ENCODE measurements around the gene NABP2. TPM values are rescaled to one million over a fixed set of nuclear protein-coding genes. Genes with fewer than 3 reads are reported as not detected.

Gene NABP2
- total and polyA plus RNA-seq, 10 donors: 13.4 to 24.6 (median 19.3) TPM

GRCh38 chr12:56241424-56242303 is 17.5 kb downstream of the NABP2 start:
- no peak for TF ChIP-seq CTCF (IDR thresholded peaks at IDR 0.05 in 8 of 11, conservative IDR thresholded peaks at IDR 0.05 in 3 of 11)
- TF ChIP-seq POLR2A (IDR thresholded peaks at IDR 0.05): no peak
- no peak for TF ChIP-seq POLR2AphosphoS5 (IDR thresholded peaks at IDR 0.05)
- 76 to 89% (median 86%) methylated on average over 9 of the region's 9 CpGs for WGBS, 5 donors
- Histone ChIP-seq H3K4me1 (peaks cover 0 to 24% (median 0%) of the 10 kb centered on the region in 6 donors), H3K27me3 (replicated peaks in 1 of 7) (no peaks in the 10 kb centered on the region), H3K4me3 (no peak overlapping the region), H3K36me3 (peaks cover 4 to 100% (median 77%) of the 10 kb centered on the region in 6 donors), H3K27ac (no peak overlapping the region), H3K9me3 (no peaks in the 10 kb centered on the region)
- no peak for DNase-seq
- intact Hi-C loops (cut with DNase I; ENCODE audit: low total_unique reads): no loop called here

- 92 to 96% (median 95%) methylated on average over 12 to 13 of the region's 13 CpGs for WGBS, 5 donors
- Histone ChIP-seq H3K4me3 (no peak overlapping the region), H3K27me3 (replicated peaks in 1 of 7) (no peaks in the 10 kb centered on the region), H3K27ac (peak overlapping the region in 2 of 8 donors; percentile 33 to 50), H3K9me3 (no peaks in the 10 kb centered on the region), H3K36me3 (peaks cover 8 to 100% (median 87%) of the 10 kb centered on the region in 6 donors), H3K4me1 (peaks cover 0 to 24% (median 0%) of the 10 kb centered on the region in 6 donors)
- DNase-seq: no peak
- TF ChIP-seq CTCF (IDR thresholded peaks at IDR 0.05 in 8 of 11, conservative IDR thresholded peaks at IDR 0.05 in 3 of 11): no peak
- peak in 1 of 3 donors; percentile 26 for TF ChIP-seq POLR2AphosphoS5 (IDR thresholded peaks at IDR 0.05)
- intact Hi-C loops (cut with DNase I; ENCODE audit: low total_unique reads): no loop called here
These were observed 18.8 kb downstream of the NABP2 start for GRCh38 chr12:56242986-56243385.

GRCh38 chr12:56243731-56244181 is 19.6 kb downstream of the NABP2 start:
- Histone ChIP-seq H3K4me3 (no peak overlapping the region), H3K9me3 (no peaks in the 10 kb centered on the region), H3K4me1 (peaks cover 0 to 24% (median 0%) of the 10 kb centered on the region in 6 donors), H3K27ac (peak overlapping the region in 3 of 8 donors; percentile 1 to 50 (median 33)), H3K36me3 (peaks cover 8 to 100% (median 95%) of the 10 kb centered on the region in 6 donors), H3K27me3 (replicated peaks in 1 of 7) (no peaks in the 10 kb centered on the region)
- no peak for DNase-seq
- TF ChIP-seq POLR2A (IDR thresholded peaks at IDR 0.05): no peak
- peak in 2 of 3 donors; percentile 2 to 6 for TF ChIP-seq POLR2AphosphoS5 (IDR thresholded peaks at IDR 0.05)
- intact Hi-C loops (cut with DNase I; ENCODE audit: low total_unique reads): no loop called here
- 53 to 83% (median 79%) methylated on average over 3 of the region's 3 CpGs for WGBS, 5 donors

- no peaks in the 10 kb centered on the region for H3K27me3 ChIP-seq (replicated peaks in 1 of 7)
- WGBS, 5 donors: 89 to 97% (median 94%) methylated on average over 12 to 14 of the region's 14 CpGs
- intact Hi-C loops (cut with DNase I; ENCODE audit: low total_unique reads): no loop called here
- H3K4me3 ChIP-seq: no peak overlapping the region
- no peaks in the 10 kb centered on the region for H3K9me3 ChIP-seq
- peak overlapping the region in 3 of 8 donors; percentile 1 to 50 (median 33) for H3K27ac ChIP-seq
- H3K4me1 ChIP-seq: peaks cover 0 to 24% (median 0%) of the 10 kb centered on the region in 6 donors
- no peak for DNase-seq
- peaks cover 10 to 100% (median 97%) of the 10 kb centered on the region in 6 donors for H3K36me3 ChIP-seq
- TF ChIP-seq POLR2A (IDR thresholded peaks at IDR 0.05) (no peak), POLR2AphosphoS5 (IDR thresholded peaks at IDR 0.05) (peak in 1 of 3 donors; percentile 51), CTCF (IDR thresholded peaks at IDR 0.05 in 8 of 11, conservative IDR thresholded peaks at IDR 0.05 in 3 of 11) (no peak)
These were observed 20.4 kb downstream of the NABP2 start for GRCh38 chr12:56244494-56244893.
